ENCODE measurements around the gene CLN5. TPM values are rescaled to one million over a fixed set of nuclear protein-coding genes. Genes with fewer than 3 reads are reported as not detected.
A peak's percentile ranks its signal among the peaks of the same experiment; 100 is the strongest.

Gene CLN5
- total and polyA plus RNA-seq, 2 of the 13 experiments (the other 11 are each of a cell fraction or from before 2014, with no cell fraction given), result 10.1 to 13.7 TPM

- in situ Hi-C loops (cut with HindIII; ENCODE audit: extremely low pct_ligation_motif_present, low pct_unique_long_range_greater_than_20kb) (no loop called here), intact Hi-C loops (cut with micrococcal nuclease; ENCODE audit: unreplicated experiment) (no loop called here)
- FAIRE-seq, result no peak
- Histone ChIP-seq H3K27me3 (ENCODE audit: control insufficient read depth in 1 of 2, insufficient read depth in 2 of 2, low read length in 2 of 2) (peaks cover 0 to 33% of the 10 kb centered on the region in 2 experiments; a peak in 2 of 5 replicates), H4K20me1 (ENCODE audit: insufficient read depth, low read length) (no peaks in the 10 kb centered on the region), H3K4me1 (ENCODE audit: insufficient read depth, low read length) (peaks cover 35% of the 10 kb centered on the region), H3K36me3 (replicated peaks in 1 of 2; ENCODE audit: control insufficient read depth in 1 of 2, insufficient read depth in 2 of 2, low read length in 2 of 2) (no peaks in the 10 kb centered on the region), H3K4me3 (replicated peaks in 1 of 3; ENCODE audit: insufficient read depth in 1 of 3, low read depth in 2 of 3, low read length in 3 of 3) (no peak overlapping the region), H3K27ac (ENCODE audit: extremely low read length, insufficient read depth, low read length) (no peak overlapping the region), H3K4me2 (ENCODE audit: low read depth, low read length) (peak overlapping the region; percentile 40), H3K79me2 (ENCODE audit: insufficient read depth, low read length) (no peaks in the 10 kb centered on the region), H2AFZ (ENCODE audit: low read length) (no peak overlapping the region), H3K9ac (ENCODE audit: insufficient read depth, low read depth, low read length) (no peak overlapping the region), H3K9me3 (ENCODE audit: low read length) (no peaks in the 10 kb centered on the region)
- peak; percentile 54 for ATAC-seq
- peak; percentile 18 for DNase-seq (ENCODE audit: low spot score)
- CTCF ChIA-PET (ENCODE audit: low intra/inter-chr PET ratio, low total read pairs), result no interaction called here
- no TSS peak for BruUV-seq (replicated peaks)
- 9% methylated on average over 6 of the region's 6 CpGs for WGBS (ENCODE audit: low lambda C conversion rate)
- POLR2A ChIA-PET, result no interaction called here
- TF ChIP-seq ARID5B (CRISPR knock-in tag; IDR thresholded peaks at IDR 0.05) (peak; percentile 50), ZNF670 (CRISPR knock-in tag; IDR thresholded peaks at IDR 0.05; ENCODE audit: borderline replicate concordance) (0 out of 2 replicates have a peak, but pooled peaks have one; percentile 34), THAP11 (CRISPR knock-in tag; IDR thresholded peaks at IDR 0.05) (no peak), GABPA (IDR thresholded peaks at IDR 0.05; ENCODE audit: low read depth, low read length) (no peak), GABPA (CRISPR knock-in tag; IDR thresholded peaks at IDR 0.05; ENCODE audit: low read depth) (0 out of 2 replicates have a peak, but pooled peaks have one; percentile 9), MEF2D (CRISPR knock-in tag; IDR thresholded peaks at IDR 0.05) (0 out of 2 replicates have a peak, but pooled peaks have one; percentile 43), AKAP8 (CRISPR knock-in tag; IDR thresholded peaks at IDR 0.05) (no peak), PPARG (CRISPR knock-in tag; conservative IDR thresholded peaks at IDR 0.05) (0 out of 2 replicates have a peak, but pooled peaks have one; percentile 57), SPEN (CRISPR knock-in tag; IDR thresholded peaks at IDR 0.05; ENCODE audit: low read depth) (0 out of 2 replicates have a peak, but pooled peaks have one; percentile 28), HNF4A (CRISPR knock-in tag; IDR thresholded peaks at IDR 0.05) (peak; percentile 35; the same call in 1 of the 2 replicates), HDAC1 (CRISPR knock-in tag; IDR thresholded peaks at IDR 0.05) (peak; percentile 51), FOXK1 (CRISPR knock-in tag; IDR thresholded peaks at IDR 0.05; ENCODE audit: borderline replicate concordance, low read depth) (0 out of 2 replicates have a peak, but pooled peaks have one; percentile 20), ZNF350 (CRISPR knock-in tag; IDR thresholded peaks at IDR 0.05; ENCODE audit: borderline replicate concordance, low read depth) (no peak), CREB1 (IDR thresholded peaks at IDR 0.05) (peak; percentile 45; the same call in 1 of the 2 replicates), CREB1 (CRISPR knock-in tag; IDR thresholded peaks at IDR 0.05) (no peak), ZNF33A (CRISPR knock-in tag; IDR thresholded peaks at IDR 0.05; ENCODE audit: borderline replicate concordance) (0 out of 2 replicates have a peak, but pooled peaks have one; percentile 48), ZBTB43 (CRISPR knock-in tag; conservative IDR thresholded peaks at IDR 0.05) (0 out of 2 replicates have a peak, but pooled peaks have one; percentile 39), MTF2 (CRISPR knock-in tag; IDR thresholded peaks at IDR 0.05; ENCODE audit: borderline replicate concordance) (no peak), FOXP4 (CRISPR knock-in tag; IDR thresholded peaks at IDR 0.05) (0 out of 2 replicates have a peak, but pooled peaks have one; percentile 12), FOSL2 (CRISPR knock-in tag; IDR thresholded peaks at IDR 0.05) (0 out of 2 replicates have a peak, but pooled peaks have one; percentile 10)
These were observed 9.8 kb upstream of the CLN5 start for GRCh38 chr13:76982061-76982460.

Measured in HepG2 (cell line).